ENCODE data around the gene FARSB.

FARSB gene

GRCh38 chr2:222623756-222624309 lies 32.1 kb downstream of the FARSB start:
- TF ChIP-seq POLR2A (IDR thresholded peaks at IDR 0.05; ENCODE audit: extremely low read depth, insufficient read length) (no peak), MAX (IDR thresholded peaks at IDR 0.05; ENCODE audit: low read depth, low read length) (no peak), MYC (IDR thresholded peaks at IDR 0.05; ENCODE audit: low read depth, low read length) (no peak)
- TF ChIP-seq, protein P1, sequence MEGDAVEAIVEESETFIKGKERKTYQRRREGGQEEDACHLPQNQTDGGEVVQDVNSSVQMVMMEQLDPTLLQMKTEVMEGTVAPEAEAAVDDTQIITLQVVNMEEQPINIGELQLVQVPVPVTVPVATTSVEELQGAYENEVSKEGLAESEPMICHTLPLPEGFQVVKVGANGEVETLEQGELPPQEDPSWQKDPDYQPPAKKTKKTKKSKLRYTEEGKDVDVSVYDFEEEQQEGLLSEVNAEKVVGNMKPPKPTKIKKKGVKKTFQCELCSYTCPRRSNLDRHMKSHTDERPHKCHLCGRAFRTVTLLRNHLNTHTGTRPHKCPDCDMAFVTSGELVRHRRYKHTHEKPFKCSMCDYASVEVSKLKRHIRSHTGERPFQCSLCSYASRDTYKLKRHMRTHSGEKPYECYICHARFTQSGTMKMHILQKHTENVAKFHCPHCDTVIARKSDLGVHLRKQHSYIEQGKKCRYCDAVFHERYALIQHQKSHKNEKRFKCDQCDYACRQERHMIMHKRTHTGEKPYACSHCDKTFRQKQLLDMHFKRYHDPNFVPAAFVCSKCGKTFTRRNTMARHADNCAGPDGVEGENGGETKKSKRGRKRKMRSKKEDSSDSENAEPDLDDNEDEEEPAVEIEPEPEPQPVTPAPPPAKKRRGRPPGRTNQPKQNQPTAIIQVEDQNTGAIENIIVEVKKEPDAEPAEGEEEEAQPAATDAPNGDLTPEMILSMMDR (IDR thresholded peaks at IDR 0.05; ENCODE audit: low read depth, low read length) = no peak
- DNase-seq (ENCODE audit: low read depth) = no peak
- no peak overlapping the region for H3K4me3 ChIP-seq (ENCODE audit: low read depth, low read length)

GRCh38 chr2:222622910-222623309 lies 33.0 kb downstream of the FARSB start:
- no peak for DNase-seq (ENCODE audit: low read depth)
- TF ChIP-seq, protein P1 (IDR thresholded peaks at IDR 0.05; ENCODE audit: low read depth, low read length) = no peak
- TF ChIP-seq MAX (IDR thresholded peaks at IDR 0.05; ENCODE audit: low read depth, low read length) (no peak), MYC (IDR thresholded peaks at IDR 0.05; ENCODE audit: low read depth, low read length) (no peak), POLR2A (IDR thresholded peaks at IDR 0.05; ENCODE audit: extremely low read depth, insufficient read length) (no peak)
- no peak overlapping the region for H3K4me3 ChIP-seq (ENCODE audit: low read depth, low read length)

DNA sequence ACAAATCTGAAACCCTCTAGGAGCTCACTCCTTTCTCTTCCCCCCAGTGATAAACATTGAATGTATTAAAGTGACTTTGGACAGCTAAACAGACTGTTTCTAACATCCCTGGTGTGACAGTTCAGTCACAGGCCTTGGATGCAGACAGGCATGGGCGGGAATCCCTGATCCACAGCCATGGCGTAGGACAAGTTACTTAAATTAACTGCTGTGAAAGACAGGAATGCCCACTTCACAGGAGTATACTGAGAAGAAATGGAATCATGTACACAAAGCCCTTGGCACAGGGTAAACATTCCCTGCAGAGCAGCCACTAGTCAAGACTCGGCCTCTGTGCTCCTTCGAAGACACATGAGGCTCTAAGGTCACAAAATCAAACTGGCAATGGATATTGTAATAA lies 34.0 kb downstream of the FARSB start:
- DNase-seq (ENCODE audit: low read depth) = no peak
- TF ChIP-seq MYC (IDR thresholded peaks at IDR 0.05; ENCODE audit: low read depth, low read length) = no peak

GRCh38 chr2:222615320-222615719 lies 40.6 kb downstream of the FARSB start:
- DNase-seq (ENCODE audit: low read depth) = no peak
- H3K4me3 ChIP-seq (ENCODE audit: low read depth, low read length) = no peak overlapping the region
- TF ChIP-seq MAX (IDR thresholded peaks at IDR 0.05; ENCODE audit: low read depth, low read length) (no peak), MYC (IDR thresholded peaks at IDR 0.05; ENCODE audit: low read depth, low read length) (no peak), POLR2A (IDR thresholded peaks at IDR 0.05; ENCODE audit: extremely low read depth, insufficient read length) (no peak)
- TF ChIP-seq, protein P1 (IDR thresholded peaks at IDR 0.05; ENCODE audit: low read depth, low read length) = no peak

More for the DNA sequence above, 34.0 kb downstream of the FARSB start:
- no peak overlapping the region for H3K4me3 ChIP-seq (ENCODE audit: low read depth, low read length)

GRCh38 chr2:222613715-222614331 lies 42.1 kb downstream of the FARSB start:
- H3K4me3 ChIP-seq (ENCODE audit: low read depth, low read length) = no peak overlapping the region
- peak; percentile 68 for DNase-seq (ENCODE audit: low read depth)
- TF ChIP-seq POLR2A (IDR thresholded peaks at IDR 0.05; ENCODE audit: extremely low read depth, insufficient read length) (no peak), MAX (IDR thresholded peaks at IDR 0.05; ENCODE audit: low read depth, low read length) (no peak), MYC (IDR thresholded peaks at IDR 0.05; ENCODE audit: low read depth, low read length) (no peak)
- TF ChIP-seq, protein P1 (IDR thresholded peaks at IDR 0.05; ENCODE audit: low read depth, low read length) = peak; percentile 80

- TF ChIP-seq MAX (IDR thresholded peaks at IDR 0.05; ENCODE audit: low read depth, low read length) = no peak
- TF ChIP-seq, protein P1 (IDR thresholded peaks at IDR 0.05; ENCODE audit: low read depth, low read length) = no peak
- TF ChIP-seq POLR2A (IDR thresholded peaks at IDR 0.05; ENCODE audit: extremely low read depth, insufficient read length) = no peak
- no peak for DNase-seq (ENCODE audit: low read depth)
- H3K4me3 ChIP-seq (ENCODE audit: low read depth, low read length) = no peak overlapping the region
Measured at GRCh38 chr2:222611684-222612083, 44.2 kb downstream of the FARSB start.
